Epithelial cell of proximal tubule (primary cell): ENCODE data around the gene EPO. TPM values are rescaled to one million over a fixed set of nuclear protein-coding genes. Genes with fewer than 3 reads are reported as not detected.
A peak's percentile ranks its signal among the peaks of the same experiment; 100 is the strongest.

ENCODE experiments used
- DNase-seq: peaks from one replicate; pipeline ENCODE4 v3.0.0-alpha.2; 2011; ENCODE audit warnings: low read depth
- H3K4me3 ChIP-seq: 2 replicates; pipeline ENCODE4 v1.5.1; 2011; ENCODE audit warnings: low read depth, mild to moderate bottlenecking, low read length
- total RNA-seq: library from RNA; depleted of rRNA; stranded (reverse); fragments of >200 nt; gene quantifications from 2 replicates; pipeline ENCODE4 v1.2.3, GENCODE V29; 2015
- TF ChIP-seq, protein P1 (sequence below): conservative IDR thresholded peaks from 2 replicates; pipeline ENCODE4 v1.5.1; 2012; ENCODE audit warnings: low read depth, mild to moderate bottlenecking, low read length

The EPO gene
- total RNA-seq, 1 donor from 2014 or later = not detected

DNA sequence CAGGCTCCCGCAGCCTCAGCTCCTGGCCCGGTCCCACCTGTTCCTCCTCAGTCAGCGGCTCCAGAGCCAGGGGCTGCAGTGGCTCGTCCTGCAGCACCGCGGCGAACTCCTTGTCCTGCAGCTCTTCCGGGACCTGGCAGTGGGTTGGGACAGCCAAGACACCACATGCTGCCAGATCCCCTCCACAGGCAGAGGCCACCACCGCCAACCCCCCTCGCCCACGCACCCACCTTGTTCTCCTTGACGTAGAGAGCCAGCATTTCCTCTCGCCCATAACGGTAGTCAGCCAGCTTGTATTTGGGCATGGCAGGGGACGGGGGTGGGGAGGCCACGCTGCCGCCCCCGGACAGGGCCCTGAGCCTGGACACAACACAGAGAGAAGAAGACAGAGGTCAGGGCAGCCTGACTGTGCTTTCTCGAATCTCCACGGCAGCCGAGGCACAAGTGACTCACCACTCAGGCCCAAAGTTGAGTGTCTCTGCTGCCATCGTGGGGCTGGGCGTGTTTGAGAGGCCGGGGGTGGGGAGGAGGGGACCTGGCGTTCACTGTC is 32.4 kb upstream of the EPO start:
- no peak for DNase-seq
- H3K4me3 ChIP-seq = no peak overlapping the region
- TF ChIP-seq, protein P1, sequence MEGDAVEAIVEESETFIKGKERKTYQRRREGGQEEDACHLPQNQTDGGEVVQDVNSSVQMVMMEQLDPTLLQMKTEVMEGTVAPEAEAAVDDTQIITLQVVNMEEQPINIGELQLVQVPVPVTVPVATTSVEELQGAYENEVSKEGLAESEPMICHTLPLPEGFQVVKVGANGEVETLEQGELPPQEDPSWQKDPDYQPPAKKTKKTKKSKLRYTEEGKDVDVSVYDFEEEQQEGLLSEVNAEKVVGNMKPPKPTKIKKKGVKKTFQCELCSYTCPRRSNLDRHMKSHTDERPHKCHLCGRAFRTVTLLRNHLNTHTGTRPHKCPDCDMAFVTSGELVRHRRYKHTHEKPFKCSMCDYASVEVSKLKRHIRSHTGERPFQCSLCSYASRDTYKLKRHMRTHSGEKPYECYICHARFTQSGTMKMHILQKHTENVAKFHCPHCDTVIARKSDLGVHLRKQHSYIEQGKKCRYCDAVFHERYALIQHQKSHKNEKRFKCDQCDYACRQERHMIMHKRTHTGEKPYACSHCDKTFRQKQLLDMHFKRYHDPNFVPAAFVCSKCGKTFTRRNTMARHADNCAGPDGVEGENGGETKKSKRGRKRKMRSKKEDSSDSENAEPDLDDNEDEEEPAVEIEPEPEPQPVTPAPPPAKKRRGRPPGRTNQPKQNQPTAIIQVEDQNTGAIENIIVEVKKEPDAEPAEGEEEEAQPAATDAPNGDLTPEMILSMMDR = no peak

DNA sequence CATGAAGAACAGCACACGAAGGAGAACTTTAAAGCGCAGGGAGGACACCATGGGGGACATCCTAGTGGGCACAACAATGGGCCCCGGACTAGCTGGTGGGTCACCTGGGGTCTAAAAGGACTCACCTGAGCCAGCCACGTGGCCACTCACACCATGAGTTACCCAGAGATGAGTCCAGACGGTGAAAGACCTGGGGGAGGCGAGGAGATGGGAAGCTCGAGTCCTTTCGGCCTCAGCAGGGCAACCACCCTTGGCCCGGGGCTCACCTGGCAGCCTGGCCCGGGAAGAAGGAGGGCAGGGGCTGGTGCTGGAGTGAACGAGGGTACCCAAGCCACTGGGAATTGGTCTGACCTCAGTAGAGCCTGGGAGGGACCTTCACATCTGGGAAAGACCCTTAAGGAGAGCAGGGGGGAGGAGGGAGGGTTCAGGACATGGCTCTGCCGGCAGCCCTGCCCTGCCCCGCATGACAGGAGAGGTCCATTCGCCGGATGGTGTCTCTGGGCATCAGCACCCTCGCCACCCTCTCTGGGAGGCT is 31.9 kb upstream of the EPO start:
- H3K4me3 ChIP-seq = no peak overlapping the region
- TF ChIP-seq, protein P1 = no peak
- no peak for DNase-seq

DNA sequence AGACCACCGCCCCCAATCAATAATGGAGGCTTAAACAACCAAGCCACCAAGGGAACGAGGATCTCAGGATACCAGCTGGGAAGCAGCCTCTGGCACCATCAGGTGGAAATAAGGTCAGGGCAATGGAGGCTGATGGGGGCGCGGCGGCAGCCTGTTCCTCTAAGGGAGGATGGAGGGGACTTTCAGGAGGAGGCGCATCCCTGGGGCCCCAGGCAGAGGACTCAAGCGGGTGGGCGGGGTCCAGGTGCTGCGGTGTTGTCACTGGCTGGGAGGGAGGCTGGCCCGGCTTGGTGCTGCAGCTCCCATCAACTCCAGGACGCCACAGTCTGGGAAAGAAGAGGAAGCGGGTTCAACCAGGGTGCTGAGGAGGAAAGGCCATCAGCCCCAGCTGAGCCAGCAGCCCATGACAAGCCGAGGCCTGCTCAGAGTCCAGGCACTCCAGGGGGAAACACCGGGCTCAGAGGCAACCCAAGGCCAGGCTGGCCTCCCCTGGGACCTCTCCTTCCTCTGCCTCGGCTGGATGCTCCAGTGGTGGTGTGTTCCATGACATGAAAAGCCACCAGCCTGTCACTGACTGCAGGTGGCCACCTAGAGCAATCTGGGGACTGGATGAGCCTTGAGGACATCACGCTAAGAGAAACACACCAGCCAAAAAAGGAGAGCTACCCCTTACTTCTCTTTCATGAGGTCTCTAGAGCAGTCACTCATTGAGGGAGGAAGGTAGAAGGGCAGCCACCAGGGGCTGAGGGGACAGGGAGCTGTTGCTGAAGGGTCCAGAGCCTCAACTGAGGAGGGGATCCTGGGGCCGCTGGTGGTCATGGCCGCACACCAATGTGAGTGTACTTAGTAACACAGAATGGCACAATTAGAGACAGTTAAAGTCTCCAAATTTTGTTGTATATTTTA is 30.8 kb upstream of the EPO start:
- DNase-seq = no peak
- no peak overlapping the region for H3K4me3 ChIP-seq
- TF ChIP-seq, protein P1 = no peak

DNA sequence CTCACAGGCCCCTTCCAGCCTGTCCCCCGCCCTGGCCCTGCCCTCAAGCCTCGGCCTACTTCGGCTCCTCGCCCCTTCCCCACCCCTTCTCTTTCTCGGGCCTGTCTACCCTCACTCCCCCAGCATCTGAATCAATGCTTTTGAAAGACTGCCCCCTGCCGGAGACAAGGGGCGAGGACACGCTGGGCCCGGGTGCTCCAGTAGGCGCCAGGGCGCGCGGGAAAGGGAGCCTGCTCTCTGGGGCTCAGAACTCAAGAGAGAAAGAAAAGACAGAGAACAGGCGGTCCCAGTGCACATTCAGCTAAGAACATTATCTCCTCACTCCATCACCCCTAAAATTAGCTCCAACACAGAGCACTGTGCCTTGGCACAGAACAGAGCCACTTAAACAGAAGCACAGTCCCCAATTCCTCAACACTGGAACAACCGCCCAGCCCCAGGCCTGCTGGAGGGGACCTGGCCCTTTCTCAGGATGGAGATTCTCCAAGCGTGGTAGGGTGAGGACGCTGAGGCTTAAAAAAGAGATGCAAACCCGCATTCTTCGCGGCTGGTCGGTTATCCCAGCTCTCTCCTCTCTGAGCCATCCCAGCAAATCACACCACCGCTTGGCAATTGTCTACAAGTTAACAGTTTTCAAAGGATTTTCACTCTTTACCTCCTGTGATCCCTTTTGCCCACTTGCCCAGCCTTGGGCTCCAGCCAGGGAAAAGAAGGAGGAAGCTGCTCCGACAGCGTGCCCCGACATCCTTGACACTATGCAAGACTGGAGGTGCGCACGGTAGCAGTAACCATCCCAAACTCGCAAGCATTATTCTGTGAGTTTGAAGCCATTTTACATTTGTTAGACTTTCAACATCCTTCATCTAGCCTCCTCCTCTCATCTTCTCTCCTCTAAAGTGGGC is 28.3 kb upstream of the EPO start:
- H3K4me3 ChIP-seq = peak overlapping the region; percentile 76
- TF ChIP-seq, protein P1 = peak; percentile 91
- DNase-seq = no peak

DNA sequence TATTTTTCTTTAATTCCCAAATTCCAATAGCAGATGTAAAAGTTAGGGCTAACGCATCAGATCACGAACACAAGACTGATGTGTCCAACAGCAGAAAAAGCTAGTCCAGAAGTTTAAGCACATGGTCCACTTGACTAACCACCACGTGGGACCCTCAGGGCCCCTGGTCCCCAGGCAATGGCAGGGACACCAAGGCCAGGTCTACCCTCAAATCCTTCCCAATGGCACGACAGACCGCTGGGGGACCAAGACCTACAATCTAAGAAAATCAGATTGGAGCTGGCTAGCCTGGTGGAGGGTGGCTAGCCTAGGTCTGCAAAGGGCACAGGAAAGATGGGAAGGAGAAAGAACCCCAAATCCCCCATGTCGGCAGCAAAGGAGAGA is 27.7 kb upstream of the EPO start:
- peak overlapping the region; percentile 76 for H3K4me3 ChIP-seq
- no peak for DNase-seq
- TF ChIP-seq, protein P1 = no peak

DNA sequence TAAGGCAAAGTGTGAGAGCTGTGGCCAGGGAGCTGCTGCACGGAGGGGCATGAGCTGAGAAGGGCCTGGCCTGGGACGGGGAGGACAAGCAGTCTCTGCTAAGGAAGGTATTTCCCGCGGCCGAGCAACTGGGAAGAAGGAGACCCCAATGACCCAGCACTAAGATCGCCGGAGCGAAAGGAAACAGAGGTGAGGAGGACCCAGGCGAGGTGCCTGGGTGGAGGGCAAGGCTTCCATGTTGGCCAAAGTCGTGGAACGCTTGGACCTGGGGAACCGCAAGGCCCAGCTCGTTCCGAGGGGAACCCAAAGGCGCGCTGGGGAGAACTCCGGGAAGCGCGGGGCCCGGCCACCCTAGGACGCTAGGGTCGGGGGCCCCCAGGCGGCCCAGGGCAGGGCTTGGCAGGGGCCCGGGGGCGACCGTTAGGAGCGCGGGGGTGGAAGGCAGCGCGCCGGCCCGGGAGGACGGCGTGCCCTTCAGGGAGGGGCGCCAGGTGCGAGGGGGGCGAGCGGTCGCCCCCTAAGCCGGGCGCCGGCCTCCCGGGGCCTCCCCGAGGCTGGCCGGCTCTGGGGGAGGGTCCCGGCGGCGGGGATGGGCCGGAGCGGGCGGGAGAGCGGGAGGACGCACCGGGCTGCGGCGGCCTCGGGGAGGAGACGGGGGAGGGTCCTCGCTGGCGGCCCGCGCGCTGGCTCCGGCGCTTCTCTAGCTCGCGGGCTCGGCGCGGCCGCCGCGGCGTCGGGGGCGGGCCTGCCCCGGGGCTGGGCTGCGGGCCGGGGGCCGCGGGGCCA is 26.8 kb upstream of the EPO start:
- peak overlapping the region; percentile 76 for H3K4me3 ChIP-seq
- TF ChIP-seq, protein P1 = no peak
- no peak for DNase-seq
